Adipocyte (in vitro differentiated cells): ENCODE measurements around the gene HIRIP3.
"Not testable (repeated sequence)": the region's sequence is repeated elsewhere in the genome, so short reads cannot be mapped to it uniquely, and the experiment has no call there.

Experiments used
- DNase-seq: peaks from one replicate; pipeline ENCODE4 v3.0.0-alpha.2; 2015; ENCODE audit warnings: low read depth
- H3K27me3 ChIP-seq: replicated peaks from 2 replicates; pipeline ENCODE4 v1.7.0; 2013; ENCODE audit warnings: mild to moderate bottlenecking, low read length, moderate library complexity; ENCODE audit not compliant: control insufficient read depth, insufficient read depth
- H3K36me3 ChIP-seq: 2 replicates; pipeline ENCODE4 v1.7.0; 2013; ENCODE audit warnings: low read length, mild to moderate bottlenecking, moderate library complexity; ENCODE audit not compliant: control insufficient read depth, insufficient read depth, severe bottlenecking
- H3K4me1 ChIP-seq: 2 replicates; pipeline ENCODE4 v1.7.0; 2013; ENCODE audit warnings: mild to moderate bottlenecking, low read length, moderate library complexity; ENCODE audit not compliant: control insufficient read depth, insufficient read depth
- H3K4me3 ChIP-seq: 2 replicates; pipeline ENCODE4 v1.7.0; 2013; ENCODE audit warnings: mild to moderate bottlenecking, low read length, moderate library complexity
- H3K9ac ChIP-seq: 2 replicates; pipeline ENCODE4 v1.7.0; 2013; ENCODE audit warnings: mild to moderate bottlenecking, low read length, moderate library complexity
- H3K9me3 ChIP-seq: 2 replicates; pipeline ENCODE4 v1.7.0; 2013; ENCODE audit warnings: mild to moderate bottlenecking, low read length, moderate library complexity; ENCODE audit not compliant: control insufficient read depth

The HIRIP3 gene

GRCh38 chr16:30015450-30015849 is 20.0 kb upstream of the HIRIP3 start:
- H3K27me3 ChIP-seq, H3K36me3 ChIP-seq, DNase-seq, H3K4me1 ChIP-seq, H3K9ac ChIP-seq, H3K4me3 ChIP-seq, H3K9me3 ChIP-seq: not testable (repeated sequence)

- H3K9ac ChIP-seq, H3K9me3 ChIP-seq, H3K4me1 ChIP-seq, H3K4me3 ChIP-seq, DNase-seq, H3K36me3 ChIP-seq: not testable (repeated sequence)
- peaks cover 27% of the 10 kb centered on the region for H3K27me3 ChIP-seq
Measured at GRCh38 chr16:30012598-30012997, 17.2 kb upstream of the HIRIP3 start.

- H3K9ac ChIP-seq, result no peak overlapping the region
- no peaks in the 10 kb centered on the region for H3K9me3 ChIP-seq
- no peaks in the 10 kb centered on the region for H3K36me3 ChIP-seq
- H3K4me3 ChIP-seq, result no peak overlapping the region
- peaks cover 9% of the 10 kb centered on the region for H3K4me1 ChIP-seq
- DNase-seq, result no peak
- H3K27me3 ChIP-seq, result peaks cover 29% of the 10 kb centered on the region
Measured at GRCh38 chr16:30011714-30012504, 16.5 kb upstream of the HIRIP3 start.

- peaks cover 24% of the 10 kb centered on the region for H3K27me3 ChIP-seq
- no peak within 1 kb of the TSS for H3K9ac ChIP-seq
- no peak within 1 kb of the TSS for H3K4me3 ChIP-seq
- H3K36me3 ChIP-seq, result no peaks in the 10 kb centered on the region
- peaks cover 9% of the 10 kb centered on the region for H3K4me1 ChIP-seq
- no peaks in the 10 kb centered on the region for H3K9me3 ChIP-seq
- peak; percentile 43 for DNase-seq
Measured at GRCh38 chr16:30010844-30011713, 15.7 kb upstream of the HIRIP3 start, which contains the start of gene DOC2A. DOC2A (minus strand) TSS chr16:30011027; CDS start chr16:30010222, 805 bp downstream.

GRCh38 chr16:30009990-30010843 is 14.8 kb upstream of the HIRIP3 start:
- Histone ChIP-seq H3K4me1 (peaks cover 9% of the 10 kb centered on the region), H3K4me3 (no peak overlapping the region), H3K36me3 (no peaks in the 10 kb centered on the region), H3K9me3 (no peaks in the 10 kb centered on the region), H3K27me3 (peaks cover 24% of the 10 kb centered on the region), H3K9ac (no peak overlapping the region)
- no peak for DNase-seq

- Histone ChIP-seq H3K36me3 (no peaks in the 10 kb centered on the region), H3K9ac (no peak overlapping the region), H3K4me1 (peaks cover 9% of the 10 kb centered on the region), H3K9me3 (no peaks in the 10 kb centered on the region), H3K27me3 (peaks cover 24% of the 10 kb centered on the region), H3K4me3 (no peak overlapping the region)
- no peak for DNase-seq
Measured at GRCh38 chr16:30009085-30009862, 13.9 kb upstream of the HIRIP3 start.

- Histone ChIP-seq H3K4me3 (no peak overlapping the region), H3K27me3 (peaks cover 24% of the 10 kb centered on the region), H3K9me3 (no peaks in the 10 kb centered on the region), H3K36me3 (no peaks in the 10 kb centered on the region), H3K9ac (no peak overlapping the region), H3K4me1 (peaks cover 9% of the 10 kb centered on the region)
- DNase-seq, result no peak
Measured at GRCh38 chr16:30007378-30007895, 12.0 kb upstream of the HIRIP3 start.

- Histone ChIP-seq H3K4me1 (peaks cover 5% of the 10 kb centered on the region), H3K9ac (no peak overlapping the region), H3K9me3 (no peaks in the 10 kb centered on the region), H3K4me3 (no peak overlapping the region), H3K36me3 (no peaks in the 10 kb centered on the region), H3K27me3 (peaks cover 24% of the 10 kb centered on the region)
- no peak for DNase-seq
Measured at GRCh38 chr16:30006659-30007377, 11.4 kb upstream of the HIRIP3 start.

GRCh38 chr16:30006095-30006473 is 10.7 kb upstream of the HIRIP3 start:
- H3K4me1 ChIP-seq, result peaks cover 5% of the 10 kb centered on the region
- no peaks in the 10 kb centered on the region for H3K36me3 ChIP-seq
- no peak overlapping the region for H3K4me3 ChIP-seq
- peaks cover 24% of the 10 kb centered on the region for H3K27me3 ChIP-seq
- no peak overlapping the region for H3K9ac ChIP-seq
- H3K9me3 ChIP-seq, result no peaks in the 10 kb centered on the region
- DNase-seq, result no peak
